ENCODE measurements around the gene ZNF534.
"Not testable (repeated sequence)": the region's sequence is repeated elsewhere in the genome, so short reads cannot be mapped to it uniquely, and the experiment has no call there.

Gene ZNF534

DNA sequence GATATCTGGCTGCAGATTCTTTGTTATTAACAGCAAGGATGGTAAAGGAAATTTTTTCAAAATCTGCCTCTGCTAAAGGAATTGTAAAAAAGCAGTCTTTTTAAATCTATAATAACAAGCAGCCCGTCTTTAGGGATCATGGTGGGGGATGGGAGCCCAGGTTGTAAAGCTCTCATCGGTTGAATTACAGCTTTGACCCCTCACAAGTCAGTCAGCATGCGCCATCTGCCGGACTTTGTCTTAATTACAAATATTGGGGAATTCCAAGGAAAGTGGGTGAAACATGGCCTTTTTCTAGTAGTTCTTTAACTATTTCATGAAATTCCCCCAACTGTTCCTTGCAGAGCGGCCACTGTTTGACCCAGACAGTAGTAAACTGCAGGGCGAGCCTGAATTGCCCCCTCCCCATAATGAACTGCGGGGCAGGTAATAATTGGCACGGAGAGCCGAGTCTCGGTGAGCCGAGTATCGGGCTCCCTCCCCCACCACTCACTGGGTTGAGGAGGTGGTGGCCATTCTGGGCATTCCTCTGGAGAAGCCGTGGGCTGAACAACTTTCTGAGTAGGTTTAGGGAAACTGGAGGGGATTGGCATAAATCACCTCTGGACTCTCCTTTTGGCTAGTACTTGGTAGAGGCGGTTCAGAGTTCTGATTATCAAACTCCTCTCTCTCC, 36.0 kb downstream of the ZNF534 start:
- H3K9me3 ChIP-seq (ENCODE audit: insufficient read depth, low read depth, low read length), result peaks cover 8% of the 10 kb centered on the region; the same call in 1 of the 2 replicates
- H3K36me3 ChIP-seq (ENCODE audit: insufficient read depth, low read length), result no peaks in the 10 kb centered on the region
- H3K4me3 ChIP-seq (ENCODE audit: low read length, poor library complexity, severe bottlenecking), result no peak overlapping the region
- no peak overlapping the region for H3K9ac ChIP-seq (ENCODE audit: low read depth, low read length, poor library complexity, severe bottlenecking)
- H2AFZ ChIP-seq (ENCODE audit: low read length), result no peak overlapping the region
- no peaks in the 10 kb centered on the region for H3K27me3 ChIP-seq (ENCODE audit: insufficient read depth, low read length, poor library complexity, severe bottlenecking)
- no peaks in the 10 kb centered on the region for H3F3A ChIP-seq (ENCODE audit: low read depth)
- TF ChIP-seq, protein P1, sequence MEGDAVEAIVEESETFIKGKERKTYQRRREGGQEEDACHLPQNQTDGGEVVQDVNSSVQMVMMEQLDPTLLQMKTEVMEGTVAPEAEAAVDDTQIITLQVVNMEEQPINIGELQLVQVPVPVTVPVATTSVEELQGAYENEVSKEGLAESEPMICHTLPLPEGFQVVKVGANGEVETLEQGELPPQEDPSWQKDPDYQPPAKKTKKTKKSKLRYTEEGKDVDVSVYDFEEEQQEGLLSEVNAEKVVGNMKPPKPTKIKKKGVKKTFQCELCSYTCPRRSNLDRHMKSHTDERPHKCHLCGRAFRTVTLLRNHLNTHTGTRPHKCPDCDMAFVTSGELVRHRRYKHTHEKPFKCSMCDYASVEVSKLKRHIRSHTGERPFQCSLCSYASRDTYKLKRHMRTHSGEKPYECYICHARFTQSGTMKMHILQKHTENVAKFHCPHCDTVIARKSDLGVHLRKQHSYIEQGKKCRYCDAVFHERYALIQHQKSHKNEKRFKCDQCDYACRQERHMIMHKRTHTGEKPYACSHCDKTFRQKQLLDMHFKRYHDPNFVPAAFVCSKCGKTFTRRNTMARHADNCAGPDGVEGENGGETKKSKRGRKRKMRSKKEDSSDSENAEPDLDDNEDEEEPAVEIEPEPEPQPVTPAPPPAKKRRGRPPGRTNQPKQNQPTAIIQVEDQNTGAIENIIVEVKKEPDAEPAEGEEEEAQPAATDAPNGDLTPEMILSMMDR (conservative IDR thresholded peaks at IDR 0.05; ENCODE audit: low read length), result peak; percentile 67
- TF ChIP-seq EZH2phosphoT487 (IDR thresholded peaks at IDR 0.05; ENCODE audit: borderline replicate concordance), result no peak
- H3K79me2 ChIP-seq (ENCODE audit: insufficient read depth, low read length), result no peaks in the 10 kb centered on the region
- no peak overlapping the region for H3K4me2 ChIP-seq (ENCODE audit: low read depth, low read length, poor library complexity, severe bottlenecking)
- H3K4me1 ChIP-seq (ENCODE audit: insufficient read depth, low read length, poor library complexity, severe bottlenecking), result no peaks in the 10 kb centered on the region
- H3K9me2 ChIP-seq (replicated peaks; ENCODE audit: low read depth, low read length), result no peaks in the 10 kb centered on the region
- no peaks in the 10 kb centered on the region for H4K20me1 ChIP-seq (ENCODE audit: insufficient read depth, low read length, poor library complexity, severe bottlenecking)

DNA sequence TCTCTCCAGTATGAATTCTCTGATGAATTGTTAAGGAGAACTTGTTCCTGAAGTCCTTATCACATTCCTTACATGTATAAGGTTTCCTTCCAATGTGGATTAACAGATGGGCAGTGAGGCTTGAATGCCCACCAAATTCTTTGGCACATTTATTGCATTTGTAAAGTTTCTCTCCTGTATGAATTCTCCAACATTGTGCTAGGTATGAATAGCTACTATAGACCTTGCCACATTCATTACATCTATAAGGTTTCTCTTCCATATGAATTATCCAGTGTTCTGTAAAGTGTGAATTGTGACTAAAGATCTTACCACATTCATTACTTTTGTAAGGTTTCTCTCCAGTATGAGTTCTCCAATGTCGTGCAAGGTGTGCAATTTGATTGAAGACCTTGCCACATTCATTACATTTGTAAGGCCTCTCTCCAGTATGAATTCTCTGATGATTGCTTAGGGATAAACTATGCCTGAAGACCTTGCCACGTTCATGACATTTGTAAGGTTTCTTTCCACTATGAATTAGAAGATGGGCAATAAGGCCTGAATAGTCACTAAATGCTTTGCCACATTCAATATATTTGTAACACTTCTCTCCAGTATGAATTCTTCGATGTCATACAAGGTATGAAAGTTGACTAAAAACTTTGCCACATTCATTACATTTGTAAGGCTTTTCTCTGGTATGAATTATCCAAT, 44.9 kb downstream of the ZNF534 start:
- Histone ChIP-seq H3K9me3 (ENCODE audit: insufficient read depth, low read depth, low read length) (peaks cover 76% of the 10 kb centered on the region), H3K36me3 (ENCODE audit: insufficient read depth, low read length) (no peaks in the 10 kb centered on the region), H3K9ac (ENCODE audit: low read depth, low read length, poor library complexity, severe bottlenecking) (no peak overlapping the region), H3K79me2 (ENCODE audit: insufficient read depth, low read length) (no peaks in the 10 kb centered on the region), H4K20me1 (ENCODE audit: insufficient read depth, low read length, poor library complexity, severe bottlenecking) (no peaks in the 10 kb centered on the region), H3K27me3 (ENCODE audit: insufficient read depth, low read length, poor library complexity, severe bottlenecking) (no peaks in the 10 kb centered on the region), H3K4me3 (ENCODE audit: low read length, poor library complexity, severe bottlenecking) (no peak overlapping the region), H3K9me2 (replicated peaks; ENCODE audit: low read depth, low read length) (no peaks in the 10 kb centered on the region), H2AFZ (ENCODE audit: low read length) (no peak overlapping the region), H3K4me1 (ENCODE audit: insufficient read depth, low read length, poor library complexity, severe bottlenecking) (no peaks in the 10 kb centered on the region), H3K4me2 (ENCODE audit: low read depth, low read length, poor library complexity, severe bottlenecking) (no peak overlapping the region), H3F3A (ENCODE audit: low read depth) (no peaks in the 10 kb centered on the region)
- TF ChIP-seq, protein P1 (conservative IDR thresholded peaks at IDR 0.05; ENCODE audit: low read length), result no peak
- TF ChIP-seq EZH2phosphoT487 (IDR thresholded peaks at IDR 0.05; ENCODE audit: borderline replicate concordance), result no peak

DNA sequence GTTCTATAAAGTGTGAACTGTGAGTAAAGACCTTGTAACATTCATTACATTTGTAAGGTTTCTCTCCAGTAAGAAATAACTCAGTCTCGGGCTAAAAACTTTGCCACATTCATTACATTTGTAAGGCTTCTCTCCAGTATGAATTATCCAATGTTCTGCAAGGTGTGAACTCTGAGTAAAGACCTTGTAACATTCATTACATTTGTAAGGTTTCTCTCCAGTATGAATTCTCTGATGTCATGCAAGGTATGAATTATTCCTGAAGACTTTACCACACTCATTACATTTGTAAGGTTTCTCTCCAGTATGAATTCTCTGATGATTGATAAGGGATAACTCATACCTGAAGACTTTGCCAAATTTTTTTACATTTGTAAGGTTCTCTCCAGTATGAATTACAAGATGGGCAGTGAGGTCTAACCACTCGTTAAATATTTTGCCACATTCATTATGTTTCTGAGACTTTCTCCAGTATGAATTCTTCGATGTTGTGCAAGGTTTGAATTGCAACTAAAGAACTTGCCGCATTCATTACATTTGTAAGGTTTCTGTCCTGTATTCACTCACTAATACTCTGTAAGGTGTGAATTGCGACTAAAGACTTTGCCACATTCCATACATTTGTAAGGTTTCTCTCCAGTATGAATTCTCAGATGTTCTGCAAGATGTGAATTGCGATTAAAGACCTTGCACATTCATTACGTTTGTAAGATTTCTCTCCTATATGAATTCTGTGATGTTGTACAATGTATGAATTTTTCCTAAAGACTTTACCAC, 45.6 kb downstream of the ZNF534 start:
- Histone ChIP-seq H2AFZ (ENCODE audit: low read length) (no peak overlapping the region), H3K36me3 (ENCODE audit: insufficient read depth, low read length) (no peaks in the 10 kb centered on the region), H3K9me3 (ENCODE audit: insufficient read depth, low read depth, low read length) (peaks cover 72% of the 10 kb centered on the region), H3K9ac (ENCODE audit: low read depth, low read length, poor library complexity, severe bottlenecking) (no peak overlapping the region), H3K4me2 (ENCODE audit: low read depth, low read length, poor library complexity, severe bottlenecking) (no peak overlapping the region), H3K79me2 (ENCODE audit: insufficient read depth, low read length) (no peaks in the 10 kb centered on the region), H3K4me1 (ENCODE audit: insufficient read depth, low read length, poor library complexity, severe bottlenecking) (no peaks in the 10 kb centered on the region), H3F3A (ENCODE audit: low read depth) (no peaks in the 10 kb centered on the region), H3K4me3 (ENCODE audit: low read length, poor library complexity, severe bottlenecking) (no peak overlapping the region), H3K27me3 (ENCODE audit: insufficient read depth, low read length, poor library complexity, severe bottlenecking) (no peaks in the 10 kb centered on the region), H3K9me2 (replicated peaks; ENCODE audit: low read depth, low read length) (no peaks in the 10 kb centered on the region), H4K20me1 (ENCODE audit: insufficient read depth, low read length, poor library complexity, severe bottlenecking) (no peaks in the 10 kb centered on the region)
- TF ChIP-seq, protein P1 (conservative IDR thresholded peaks at IDR 0.05; ENCODE audit: low read length), result no peak
- no peak for TF ChIP-seq EZH2phosphoT487 (IDR thresholded peaks at IDR 0.05; ENCODE audit: borderline replicate concordance)

DNA sequence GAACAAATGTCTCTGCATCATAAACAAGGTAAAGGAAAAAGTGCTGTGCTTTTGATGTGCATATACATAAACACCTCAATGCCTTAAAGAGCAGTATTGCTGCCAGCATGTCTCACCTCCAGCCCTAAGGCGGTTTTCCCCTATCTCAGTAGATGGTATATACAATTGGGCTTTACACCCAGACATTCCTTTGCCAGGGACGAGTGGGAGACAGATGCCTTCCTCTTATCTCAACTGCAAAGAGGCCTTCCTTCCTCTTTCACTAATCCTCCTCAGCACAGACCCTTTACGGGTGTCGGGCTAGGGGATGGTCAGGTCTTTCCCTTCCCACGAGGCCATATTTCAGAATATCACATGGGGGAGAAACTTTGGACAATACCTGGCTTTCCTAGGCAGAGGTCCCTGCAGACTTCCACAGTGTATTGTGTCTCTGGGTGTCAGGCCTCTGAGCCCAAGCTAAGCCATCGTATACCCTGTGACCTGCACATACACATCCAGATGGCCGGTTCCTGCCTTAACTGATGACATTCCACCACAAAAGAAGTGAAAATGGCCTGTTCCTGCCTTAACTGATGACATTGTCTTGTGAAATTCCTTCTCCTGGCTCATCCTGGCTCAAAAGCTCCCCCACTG, 55.3 kb downstream of the ZNF534 start:
- not testable (repeated sequence) for H3K27me3 ChIP-seq (ENCODE audit: insufficient read depth, low read length, poor library complexity, severe bottlenecking); H3F3A ChIP-seq (ENCODE audit: low read depth); H3K4me3 ChIP-seq (ENCODE audit: low read length, poor library complexity, severe bottlenecking); H4K20me1 ChIP-seq (ENCODE audit: insufficient read depth, low read length, poor library complexity, severe bottlenecking); H2AFZ ChIP-seq (ENCODE audit: low read length); H3K36me3 ChIP-seq (ENCODE audit: insufficient read depth, low read length); H3K9ac ChIP-seq (ENCODE audit: low read depth, low read length, poor library complexity, severe bottlenecking); H3K9me2 ChIP-seq (replicated peaks; ENCODE audit: low read depth, low read length); H3K4me1 ChIP-seq (ENCODE audit: insufficient read depth, low read length, poor library complexity, severe bottlenecking); H3K79me2 ChIP-seq (ENCODE audit: insufficient read depth, low read length); H3K4me2 ChIP-seq (ENCODE audit: low read depth, low read length, poor library complexity, severe bottlenecking)
- peaks cover 11% of the 10 kb centered on the region; the same call in 1 of the 2 replicates for H3K9me3 ChIP-seq (ENCODE audit: insufficient read depth, low read depth, low read length)
